Measurements from ENCODE around the gene CBR4.

CBR4 gene

GRCh38 chr4:169033660-169034059, 23.6 kb upstream of the CBR4 start:
- DNase-seq (ENCODE audit: low read depth in 2 of 2): no peak

DNA sequence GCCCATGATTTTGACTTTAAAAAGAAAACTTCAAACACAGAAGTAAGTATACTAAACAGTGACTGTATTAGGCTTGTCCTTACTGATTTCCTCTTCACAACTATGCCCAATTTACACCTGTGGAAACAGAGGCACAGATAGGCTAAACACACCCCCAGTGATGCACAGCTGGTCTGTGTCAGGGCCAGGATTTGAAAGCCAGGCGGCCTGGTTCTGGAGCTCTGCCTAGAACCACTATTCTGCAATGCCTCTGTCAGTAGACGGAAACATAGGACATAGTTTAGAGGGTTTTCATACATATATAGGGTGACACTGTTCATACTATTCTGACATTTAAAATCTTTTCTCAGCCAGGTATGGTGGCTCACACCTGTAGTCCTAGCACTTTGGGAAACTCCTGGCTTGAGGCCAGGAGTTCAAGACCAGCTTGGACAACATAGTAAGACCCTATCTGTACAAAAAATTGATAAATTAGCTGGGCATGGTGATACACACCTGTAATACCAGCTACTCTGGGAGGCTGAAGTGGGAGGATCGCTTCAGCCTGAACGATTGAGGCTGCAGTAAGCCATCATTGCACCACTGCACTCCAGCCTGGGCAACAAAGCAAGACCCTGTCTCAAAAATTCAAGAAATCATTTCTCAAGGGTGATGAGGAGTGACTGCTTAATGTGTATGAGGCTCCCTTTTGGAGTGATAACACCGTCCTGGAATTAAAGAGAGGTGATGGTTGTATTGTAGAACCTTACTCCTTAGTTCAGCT, 23.0 kb upstream of the CBR4 start:
- DNase-seq (ENCODE audit: low read depth in 2 of 2): no peak

DNA sequence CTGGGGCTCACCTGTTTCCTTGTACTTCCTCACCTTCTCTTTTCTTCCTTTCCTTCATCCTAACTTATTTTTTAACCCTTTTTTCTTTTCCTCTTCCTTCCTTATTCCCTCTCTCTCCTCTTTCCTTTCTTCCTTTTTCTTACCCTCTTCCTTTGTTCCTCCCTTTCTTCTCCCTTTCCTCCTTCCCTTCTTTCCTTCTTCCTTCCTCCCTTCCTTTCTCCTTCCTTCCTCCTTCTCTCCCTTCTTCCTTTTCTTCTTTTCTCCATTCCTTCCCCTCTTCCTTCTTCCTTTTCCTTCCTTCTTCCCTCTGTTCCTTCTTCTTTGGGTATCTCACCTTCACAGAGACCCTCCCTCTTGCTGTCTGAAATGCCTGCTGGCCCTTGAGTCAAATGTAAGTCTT, 22.1 kb upstream of the CBR4 start:
- no peak for DNase-seq (ENCODE audit: low read depth in 2 of 2)

DNA sequence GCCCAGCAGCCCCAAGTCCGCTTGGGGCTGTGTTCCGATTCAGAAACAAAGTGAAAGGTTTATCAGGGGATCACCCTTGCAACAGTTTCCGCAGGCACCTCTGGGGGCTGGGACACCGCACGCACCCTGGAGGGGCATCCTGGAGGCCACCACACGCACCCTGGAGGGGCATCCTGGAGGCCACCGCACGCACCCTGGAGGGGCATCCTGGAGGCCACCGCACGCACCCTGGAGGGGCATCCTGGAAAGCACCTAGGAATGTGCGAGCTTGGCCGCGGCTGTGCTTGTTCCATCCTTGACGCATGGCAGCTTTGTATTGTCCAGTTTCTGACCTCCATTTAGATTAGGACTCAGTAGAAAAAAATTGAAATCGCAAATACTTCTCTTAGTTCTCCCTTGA, 21.3 kb upstream of the CBR4 start:
- no peak for DNase-seq (ENCODE audit: low read depth in 2 of 2)

- DNase-seq (ENCODE audit: low read depth in 2 of 2): no peak
These were observed 20.5 kb upstream of the CBR4 start for GRCh38 chr4:169030562-169030982.

- no peak for DNase-seq (ENCODE audit: low read depth in 2 of 2)
These were observed 19.9 kb upstream of the CBR4 start for GRCh38 chr4:169029947-169030346.

- DNase-seq (ENCODE audit: low read depth in 2 of 2): no peak
These were observed 17.6 kb upstream of the CBR4 start for GRCh38 chr4:169027663-169028062.

DNA sequence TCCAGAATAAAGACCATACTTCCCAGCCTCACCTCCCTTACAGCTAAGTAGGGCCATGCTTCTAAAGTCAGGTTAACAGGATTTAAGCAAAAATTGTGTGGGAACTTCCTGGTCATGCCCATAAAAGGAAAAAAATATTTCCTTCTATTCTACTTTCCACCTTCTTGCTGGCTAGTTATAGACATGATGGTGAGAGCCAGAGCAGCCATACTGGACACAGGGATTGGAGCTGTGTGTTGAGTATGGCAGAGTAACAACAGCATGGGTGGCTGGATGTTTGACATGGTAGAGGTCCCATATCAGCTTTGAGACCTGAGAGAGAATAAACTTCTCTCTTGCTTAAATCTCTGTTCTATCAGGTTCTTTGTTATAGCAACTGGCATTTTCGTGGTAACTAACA, 15.1 kb upstream of the CBR4 start:
- DNase-seq (ENCODE audit: low read depth in 2 of 2): no peak

GRCh38 chr4:169024762-169025161, 14.7 kb upstream of the CBR4 start:
- no peak for DNase-seq (ENCODE audit: low read depth in 2 of 2)

- DNase-seq (ENCODE audit: low read depth in 2 of 2): no peak
These were observed 8.4 kb upstream of the CBR4 start for GRCh38 chr4:169018406-169018805.

DNA sequence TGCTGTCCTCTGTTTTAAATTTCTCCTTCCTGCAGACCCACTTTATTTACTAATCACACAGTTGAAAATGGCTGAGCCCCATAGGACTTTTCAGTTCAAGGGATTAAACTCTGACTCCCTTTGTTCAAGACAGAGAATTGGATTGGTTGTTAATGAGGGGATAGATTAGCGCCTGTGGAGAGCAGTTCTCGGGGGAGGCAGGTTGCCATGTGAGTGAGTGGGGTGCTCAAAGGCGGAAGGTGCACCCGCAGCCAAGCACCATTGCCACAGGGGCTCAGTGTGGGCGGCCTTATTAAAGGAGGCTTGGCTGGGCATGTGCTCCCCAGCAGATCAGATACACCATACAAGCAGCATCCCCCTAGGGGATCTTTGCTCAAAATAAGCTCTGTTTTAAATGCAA, 7.9 kb upstream of the CBR4 start:
- DNase-seq (ENCODE audit: low read depth in 2 of 2): no peak

DNA sequence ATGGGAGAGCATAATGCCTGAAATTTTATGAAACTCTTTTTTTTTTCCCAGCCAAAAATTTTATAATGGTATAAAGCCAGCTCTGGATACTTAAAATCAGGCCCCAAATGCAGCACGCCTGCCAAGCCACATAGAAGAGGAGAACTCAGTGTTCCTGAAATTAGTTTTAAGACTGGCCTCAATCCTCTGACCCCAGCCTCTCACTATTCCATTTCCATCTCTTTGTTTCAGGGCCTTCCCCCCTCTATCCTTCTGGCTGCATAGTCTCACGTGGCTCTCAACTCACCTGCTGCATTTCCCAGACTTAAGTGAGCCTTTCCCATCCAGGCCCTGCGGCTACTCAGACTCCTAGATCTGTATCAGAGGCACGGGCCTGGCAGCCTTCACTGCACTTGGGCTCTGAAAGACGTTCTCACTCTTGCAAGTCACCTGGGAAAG, 5.2 kb upstream of the CBR4 start:
- no peak for DNase-seq (ENCODE audit: low read depth in 2 of 2)

GRCh38 chr4:169014586-169014985, 4.5 kb upstream of the CBR4 start:
- DNase-seq (ENCODE audit: low read depth in 2 of 2): no peak

GRCh38 chr4:169013396-169013795, 3.3 kb upstream of the CBR4 start:
- no peak for DNase-seq (ENCODE audit: low read depth in 2 of 2)

DNA sequence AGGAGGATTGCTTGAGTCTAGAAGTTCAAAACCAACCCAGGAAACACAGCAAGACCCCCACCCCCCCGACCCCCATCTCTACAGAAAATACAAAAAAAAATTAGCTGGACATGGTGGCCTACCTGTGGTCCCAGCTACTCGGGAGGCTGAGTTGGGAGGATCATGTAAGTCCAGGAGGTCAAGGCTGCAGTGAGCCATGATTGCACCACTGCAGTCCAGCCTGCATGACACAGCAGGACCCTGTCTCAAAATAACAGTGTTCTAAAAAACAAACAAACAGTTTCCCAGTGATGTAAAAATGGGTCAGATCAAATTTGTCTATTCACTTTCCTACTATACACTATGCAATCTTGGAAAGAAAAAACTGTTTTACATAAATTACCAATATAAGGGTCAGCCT, 2.0 kb upstream of the CBR4 start:
- no peak for DNase-seq (ENCODE audit: low read depth in 2 of 2)

GRCh38 chr4:169009286-169010124, 550 bp downstream of the CBR4 start:
- peak; percentile 34 for DNase-seq (ENCODE audit: low read depth in 2 of 2)

- DNase-seq (ENCODE audit: low read depth in 2 of 2): no peak
These were observed 4.5 kb downstream of the CBR4 start for GRCh38 chr4:169005453-169006099.

GRCh38 chr4:169000315-169000714, 9.7 kb downstream of the CBR4 start:
- DNase-seq (ENCODE audit: low read depth in 2 of 2): no peak

GRCh38 chr4:168999809-169000208, 10.2 kb downstream of the CBR4 start:
- no peak for DNase-seq (ENCODE audit: low read depth in 2 of 2)

- no peak for DNase-seq (ENCODE audit: low read depth in 2 of 2)
These were observed 11.5 kb downstream of the CBR4 start for GRCh38 chr4:168998596-168998995.

GRCh38 chr4:168995537-168996295, 14.3 kb downstream of the CBR4 start:
- no peak for DNase-seq (ENCODE audit: low read depth in 2 of 2)

DNA sequence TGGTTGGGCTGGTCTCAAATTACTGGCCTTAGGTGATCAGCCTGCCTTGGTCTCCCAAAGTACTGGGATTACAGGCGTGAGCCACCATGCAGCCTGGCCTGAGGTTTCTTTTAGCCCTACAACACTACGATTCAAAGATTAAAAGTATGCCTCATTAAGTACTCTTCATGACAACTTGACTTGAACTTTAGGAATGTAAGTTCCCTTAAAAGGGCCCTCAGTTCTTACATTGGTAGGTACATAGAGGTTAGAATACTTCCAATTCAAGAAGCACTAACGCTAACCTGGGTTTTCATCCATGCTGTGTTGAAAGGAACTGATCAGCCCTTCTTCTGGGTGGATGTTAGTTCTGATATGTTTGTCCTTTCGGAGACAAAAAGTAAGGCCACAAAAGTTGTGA, 15.1 kb downstream of the CBR4 start:
- no peak for DNase-seq (ENCODE audit: low read depth in 2 of 2)

Data from stimulated activated CD4-positive, alpha-beta T cell treated with anti-CD3 and anti-CD28 coated beads, Interleukin-15, amount 100 ng/mL, for 48 hours (primary cell).